ENCODE results near the gene ELK3. TPM values are rescaled to one million over a fixed set of nuclear protein-coding genes. Genes with fewer than 3 reads are reported as not detected.

Gene ELK3
- total RNA-seq, 2 donors from 2014 or later = 8.5 to 10.8 TPM

GRCh38 chr12:96240656-96241055, 46.5 kb downstream of the ELK3 start:
- TF ChIP-seq CTCF (IDR thresholded peaks at IDR 0.05) = no peak
- Histone ChIP-seq H3K9ac (ENCODE audit: low read depth in 2 of 2, low read length in 2 of 2) (peak overlapping the region in 1 of 2 donors; percentile 38), H3K27ac (no peak overlapping the region)

GRCh38 chr12:96241431-96241830, 47.3 kb downstream of the ELK3 start:
- DNase-seq = no peak
- H3K4me3 ChIP-seq = no peak overlapping the region
- peak overlapping the region in 1 of 2 donors; percentile 51 for H3K9ac ChIP-seq (ENCODE audit: low read depth in 2 of 2, low read length in 2 of 2)
- H3K9me3 ChIP-seq = no peaks in the 10 kb centered on the region
- peak overlapping the region; percentile 60 for H3K27ac ChIP-seq
- H3K4me1 ChIP-seq = no peaks in the 10 kb centered on the region
- no peaks in the 10 kb centered on the region for H3K36me3 ChIP-seq
- TF ChIP-seq CTCF (IDR thresholded peaks at IDR 0.05) = no peak
- H3K27me3 ChIP-seq = no peaks in the 10 kb centered on the region
- intact Hi-C loops (cut with DNase I) = no loop called here

More at GRCh38 chr12:96240656-96241055, 46.5 kb downstream of the ELK3 start:
- H3K36me3 ChIP-seq = no peaks in the 10 kb centered on the region
- H3K4me1 ChIP-seq = no peaks in the 10 kb centered on the region
- no peak for DNase-seq
- no peaks in the 10 kb centered on the region for H3K27me3 ChIP-seq
- no peaks in the 10 kb centered on the region for H3K9me3 ChIP-seq
- intact Hi-C loops (cut with DNase I) = no loop called here
- H3K4me3 ChIP-seq = no peak overlapping the region

- intact Hi-C loops (cut with DNase I) = no loop called here
- peak; percentile 35 for DNase-seq
- Histone ChIP-seq H3K4me3 (no peak overlapping the region), H3K27ac (peak overlapping the region; percentile 60), H3K9ac (ENCODE audit: low read depth in 2 of 2, low read length in 2 of 2) (peak overlapping the region in 1 of 2 donors; percentile 51), H3K36me3 (no peaks in the 10 kb centered on the region), H3K27me3 (no peaks in the 10 kb centered on the region), H3K9me3 (no peaks in the 10 kb centered on the region), H3K4me1 (no peaks in the 10 kb centered on the region)
- TF ChIP-seq CTCF (IDR thresholded peaks at IDR 0.05) = no peak
Measured at GRCh38 chr12:96241846-96242256, 47.7 kb downstream of the ELK3 start.

GRCh38 chr12:96242597-96242996, 48.4 kb downstream of the ELK3 start:
- TF ChIP-seq CTCF (IDR thresholded peaks at IDR 0.05) = no peak
- DNase-seq = no peak
- no peaks in the 10 kb centered on the region for H3K4me1 ChIP-seq
- no peaks in the 10 kb centered on the region for H3K27me3 ChIP-seq
- H3K4me3 ChIP-seq = no peak overlapping the region
- no peaks in the 10 kb centered on the region for H3K36me3 ChIP-seq
- intact Hi-C loops (cut with DNase I) = no loop called here
- H3K9ac ChIP-seq (ENCODE audit: low read depth in 2 of 2, low read length in 2 of 2) = no peak overlapping the region
- H3K9me3 ChIP-seq = no peaks in the 10 kb centered on the region
- peak overlapping the region; percentile 60 for H3K27ac ChIP-seq

GRCh38 chr12:96244826-96245225, 50.7 kb downstream of the ELK3 start:
- no peak for TF ChIP-seq CTCF (IDR thresholded peaks at IDR 0.05)
- Histone ChIP-seq H3K27ac (no peak overlapping the region), H3K9ac (ENCODE audit: low read depth in 2 of 2, low read length in 2 of 2) (no peak overlapping the region), H3K4me3 (no peak overlapping the region), H3K9me3 (no peaks in the 10 kb centered on the region), H3K27me3 (no peaks in the 10 kb centered on the region), H3K4me1 (no peaks in the 10 kb centered on the region), H3K36me3 (no peaks in the 10 kb centered on the region)
- intact Hi-C loops (cut with DNase I) = no loop called here
- no peak for DNase-seq
